ELF-1 (cell line): ENCODE measurements around the gene PLXDC1.
"Not testable (repeated sequence)": the region's sequence is repeated elsewhere in the genome, so short reads cannot be mapped to it uniquely, and the experiment has no call there.

Source experiments
- DNase-seq: peaks from one replicate; pipeline ENCODE4 v3.0.0-alpha.2; 2016; ENCODE audit warnings: low read depth, low spot score

The PLXDC1 gene

DNA sequence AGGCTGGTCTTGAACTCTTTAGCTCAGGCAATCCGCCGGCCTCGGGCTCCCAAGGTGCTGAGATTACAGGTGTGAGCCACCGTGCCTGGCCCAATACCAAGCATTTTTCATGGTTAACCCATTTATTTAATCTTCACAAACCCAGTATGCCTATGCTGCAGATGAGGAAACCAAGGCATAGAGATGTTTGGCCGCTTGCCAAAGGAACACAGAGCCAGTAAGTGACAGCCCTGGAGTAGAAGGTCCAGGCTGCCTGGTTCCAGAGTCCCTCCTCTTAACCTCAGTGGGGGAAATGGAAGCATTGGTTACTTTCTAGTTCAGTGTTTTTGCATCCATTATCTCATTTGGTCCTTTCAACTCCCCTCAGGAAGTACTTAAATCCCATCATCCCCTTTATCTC, 29.9 kb upstream of the PLXDC1 start:
- no peak for DNase-seq

DNA sequence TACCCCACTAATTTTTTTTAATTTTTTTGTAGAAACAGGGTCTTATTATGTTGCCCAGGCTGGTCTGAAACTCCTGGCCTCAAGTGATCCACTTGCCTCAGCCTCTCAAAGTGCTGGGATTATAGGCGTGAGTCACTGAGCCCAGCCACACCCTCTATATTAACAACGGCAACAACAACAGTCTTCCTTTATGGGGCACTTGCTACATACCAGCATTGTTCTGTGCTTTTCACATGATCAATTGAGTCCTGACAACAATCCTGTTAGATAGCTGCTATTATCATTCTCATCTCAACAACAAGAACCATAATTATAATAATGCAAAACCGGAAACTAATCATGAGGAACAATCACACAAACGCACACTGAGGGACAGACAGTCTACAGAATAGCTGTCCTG, 27.1 kb upstream of the PLXDC1 start:
- no peak for DNase-seq

DNA sequence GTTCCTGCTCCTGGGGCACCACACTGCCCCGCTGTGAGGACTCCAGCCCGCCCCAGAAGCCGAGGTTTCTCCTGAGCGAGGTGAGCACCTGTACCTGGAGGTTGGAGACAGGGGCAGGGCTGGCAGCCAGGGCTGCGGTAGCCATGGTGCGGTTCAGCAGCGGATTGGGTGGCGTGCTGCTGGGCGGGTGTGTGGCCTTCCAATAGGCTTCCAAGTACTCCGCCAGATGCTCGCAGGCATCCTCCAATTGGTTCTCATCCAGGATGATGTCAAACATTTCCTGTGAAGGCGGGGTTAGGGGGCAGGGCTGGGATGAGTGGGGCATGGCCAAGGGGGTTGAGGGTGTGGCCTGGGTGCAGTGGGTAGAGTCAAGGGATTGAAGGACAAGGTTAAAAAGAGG, 25.8 kb upstream of the PLXDC1 start:
- peak; percentile 85 for DNase-seq

DNA sequence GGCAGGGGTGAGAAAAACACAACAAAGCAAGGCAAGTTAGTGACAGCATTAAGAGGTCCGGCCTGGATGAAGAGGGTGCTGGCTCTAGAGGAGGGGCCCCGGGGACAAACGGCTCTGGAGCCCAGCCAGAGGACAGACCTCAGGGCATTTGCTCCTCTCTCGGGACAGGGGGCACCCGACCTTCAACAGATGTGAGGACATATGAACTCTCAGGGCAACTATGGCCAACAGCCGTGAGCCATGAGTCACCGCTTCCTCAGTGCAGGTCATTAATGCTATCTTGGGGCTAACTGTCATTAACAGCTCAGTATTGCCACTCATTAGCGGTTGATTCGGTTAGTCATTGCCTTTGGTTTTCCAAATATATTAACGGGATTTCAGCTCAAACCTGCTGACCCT, 24.3 kb upstream of the PLXDC1 start:
- DNase-seq = no peak

DNA sequence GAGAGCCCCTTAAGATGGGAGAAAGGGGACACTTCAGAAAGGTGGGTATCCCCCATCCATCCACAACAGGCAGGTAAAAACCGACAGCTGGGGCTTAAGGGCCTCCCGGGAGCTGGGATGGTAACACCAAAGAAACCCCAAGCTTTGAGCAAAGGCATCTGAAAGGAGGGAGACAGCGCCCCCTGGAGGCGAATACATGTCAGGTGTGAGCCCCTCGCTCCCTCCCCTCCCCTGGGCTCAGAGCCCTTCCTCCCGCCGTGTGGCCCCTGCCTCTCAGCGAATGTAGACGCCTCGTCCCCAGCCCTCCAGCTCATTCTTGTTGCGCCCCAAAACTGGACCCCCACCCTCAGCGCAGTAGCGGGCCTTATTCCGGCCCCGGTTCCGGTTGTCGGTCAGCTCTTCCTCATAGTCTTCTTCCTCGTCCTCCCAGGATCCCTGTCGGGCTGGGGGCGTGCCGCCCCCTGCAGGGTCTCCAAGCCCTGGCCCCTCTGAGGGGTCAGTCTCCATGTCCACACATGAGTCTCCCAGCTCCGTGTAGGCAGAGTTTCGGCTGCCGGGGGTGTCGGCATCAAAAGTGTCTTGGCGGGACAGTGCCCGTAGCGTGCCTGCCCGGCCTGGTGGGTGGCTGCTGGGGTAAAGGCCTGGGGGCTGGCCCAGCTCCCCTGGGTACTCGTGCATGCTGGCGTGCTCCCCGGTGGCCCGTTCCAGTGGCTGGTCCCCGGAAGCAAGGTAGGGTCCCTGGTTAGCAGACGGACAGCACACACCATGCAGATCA, 23.7 kb upstream of the PLXDC1 start:
- peak; percentile 86 for DNase-seq

DNA sequence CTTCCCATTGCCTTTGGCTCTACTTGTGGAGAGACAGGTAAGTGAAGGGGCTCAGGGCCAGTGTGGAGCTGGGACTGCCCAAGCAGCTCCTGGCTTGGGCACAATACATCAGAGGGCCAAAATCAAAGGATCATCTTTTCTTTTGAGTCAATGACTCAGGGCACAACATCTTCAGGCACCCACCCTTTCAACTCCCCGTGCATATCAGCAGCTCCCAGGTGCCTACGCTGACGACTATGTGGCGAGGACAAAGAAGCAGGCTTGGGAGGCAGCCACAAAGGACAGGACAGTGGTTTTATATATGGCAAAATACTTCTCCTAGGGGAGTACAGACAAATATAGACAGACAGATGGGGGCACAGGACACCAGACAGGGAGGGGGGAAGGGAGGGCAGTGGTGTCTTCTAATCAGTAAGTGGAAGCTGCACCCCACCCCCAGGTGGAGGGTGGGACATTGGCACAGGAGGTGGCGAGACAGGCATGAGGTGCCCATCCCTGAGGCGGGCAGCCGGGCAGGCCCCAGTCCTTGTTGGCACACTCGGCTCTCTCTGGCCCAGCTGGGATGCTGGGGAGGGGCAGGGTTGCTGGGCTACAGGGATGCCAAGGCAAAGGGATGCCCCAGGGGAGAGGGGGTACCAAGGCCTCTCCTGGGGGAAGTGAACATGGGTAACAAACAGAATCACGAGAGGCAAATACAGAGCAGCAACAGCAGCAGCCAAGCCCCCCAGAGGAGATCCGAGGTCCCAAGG, 22.3 kb upstream of the PLXDC1 start:
- DNase-seq = no peak

DNA sequence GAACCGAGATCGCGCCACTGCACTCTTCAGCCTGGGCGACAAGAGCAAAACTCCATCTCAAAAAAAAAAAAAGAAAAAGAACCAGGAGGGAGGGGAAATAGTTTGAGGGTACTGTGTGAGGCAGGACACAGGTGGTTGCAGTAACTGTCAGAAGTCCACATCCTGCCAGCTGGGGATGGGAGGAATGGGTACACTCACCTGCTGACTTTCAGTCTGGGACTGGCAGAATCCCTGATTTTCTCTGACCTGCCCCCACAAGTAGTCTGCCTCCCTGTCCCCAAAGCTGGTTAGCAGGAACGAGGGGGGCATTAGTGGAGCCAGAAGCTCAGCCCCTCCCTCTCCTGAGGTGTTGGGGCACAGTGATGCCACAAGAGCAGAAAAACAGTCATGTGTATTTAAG, 21.6 kb upstream of the PLXDC1 start:
- DNase-seq = no peak

DNA sequence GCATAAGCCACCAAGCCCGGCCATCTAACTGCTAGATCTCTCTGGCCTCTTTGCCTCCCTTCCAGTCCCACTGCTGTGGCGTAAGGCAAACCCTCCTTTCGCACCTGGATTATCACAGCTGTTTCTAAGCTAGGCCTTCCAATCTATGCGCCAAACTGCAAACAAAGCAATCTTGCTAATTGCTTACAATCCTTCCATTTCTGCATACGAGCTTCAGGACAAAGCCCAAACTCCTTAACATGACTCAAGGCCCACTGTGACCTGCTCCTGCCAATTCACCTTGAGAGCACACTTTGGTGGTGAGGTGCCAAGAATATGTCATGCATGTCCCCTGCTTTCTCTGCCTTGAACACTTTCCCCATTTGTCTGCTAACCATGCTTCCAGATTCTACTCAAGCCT, 20.5 kb upstream of the PLXDC1 start:
- no peak for DNase-seq

DNA sequence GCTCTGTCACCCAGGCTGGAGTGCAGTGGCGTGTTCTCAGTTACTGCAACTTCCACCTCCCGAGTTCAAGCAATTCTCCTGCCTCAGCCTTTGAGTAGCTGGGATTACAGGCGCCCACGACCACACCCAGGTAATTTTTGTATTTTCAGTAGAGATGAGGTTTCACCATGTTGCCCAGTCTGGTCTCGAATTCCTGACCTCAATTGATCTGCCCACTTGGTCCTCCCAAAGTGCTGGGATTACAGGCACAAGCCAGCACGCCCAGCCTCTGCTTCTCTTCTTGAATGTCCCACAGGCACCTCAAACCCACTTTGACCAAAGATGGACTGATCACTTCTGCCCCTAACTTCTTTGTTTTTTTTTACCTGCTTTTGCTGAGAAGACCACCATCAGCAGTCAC, 19.1 kb upstream of the PLXDC1 start:
- DNase-seq = no peak

DNA sequence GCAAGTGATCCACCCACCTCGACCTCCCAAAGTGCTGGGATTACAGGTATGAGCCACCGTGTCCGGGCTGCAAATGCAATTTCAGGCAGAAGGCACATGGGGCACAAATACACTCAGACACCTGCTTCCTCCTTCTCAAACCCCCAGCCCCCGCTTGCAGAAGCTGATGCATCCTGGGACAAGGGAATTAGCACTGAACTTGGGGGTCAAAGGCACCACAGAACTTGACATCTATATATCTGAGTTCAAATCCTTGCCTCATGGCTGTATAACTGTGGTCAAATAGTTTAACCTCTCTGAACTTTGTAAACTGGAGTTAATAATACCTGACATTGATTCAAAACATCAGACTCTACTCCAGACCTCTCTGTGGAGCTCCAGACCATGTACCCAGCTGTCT, 18.7 kb upstream of the PLXDC1 start:
- DNase-seq = no peak

DNA sequence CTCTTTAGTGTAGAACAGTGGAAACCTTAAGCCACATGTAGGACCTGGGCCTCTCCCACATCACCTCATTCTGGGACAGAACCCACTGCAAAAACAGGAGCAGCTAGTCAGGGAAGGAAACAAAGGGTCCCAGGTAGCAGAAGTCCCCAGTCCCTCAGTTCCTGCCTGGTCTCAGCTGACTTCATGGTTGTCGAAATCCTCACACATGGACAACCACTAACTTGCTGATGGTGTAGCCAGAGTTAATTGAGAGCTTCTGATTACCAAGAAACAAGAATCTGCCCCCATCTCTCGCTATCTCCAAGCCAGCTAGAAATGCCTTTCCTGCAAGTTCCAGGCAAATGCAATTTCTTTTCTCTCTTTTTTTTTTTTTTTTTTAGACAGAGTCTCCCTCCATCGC, 18.1 kb upstream of the PLXDC1 start:
- DNase-seq = no peak

DNA sequence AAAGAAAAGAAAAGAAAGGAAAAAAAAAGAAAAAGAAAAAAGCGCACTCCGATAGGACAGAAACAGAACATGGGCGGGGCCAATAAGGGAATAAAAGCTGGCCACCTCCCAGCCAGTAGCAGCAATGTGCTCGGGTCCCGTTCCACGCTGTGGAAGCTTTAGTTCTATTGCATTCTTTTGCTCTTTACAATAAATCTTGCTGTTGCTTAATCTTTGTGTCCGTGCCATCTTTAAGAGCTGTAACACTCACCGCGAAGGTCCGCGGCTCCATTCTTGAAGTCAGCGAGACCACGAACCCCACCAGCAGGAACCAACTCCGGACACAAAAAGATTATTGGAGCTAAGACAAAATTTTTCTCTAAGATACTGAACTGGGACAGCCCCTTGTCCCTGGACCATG, 17.7 kb upstream of the PLXDC1 start:
- DNase-seq = no peak

DNA sequence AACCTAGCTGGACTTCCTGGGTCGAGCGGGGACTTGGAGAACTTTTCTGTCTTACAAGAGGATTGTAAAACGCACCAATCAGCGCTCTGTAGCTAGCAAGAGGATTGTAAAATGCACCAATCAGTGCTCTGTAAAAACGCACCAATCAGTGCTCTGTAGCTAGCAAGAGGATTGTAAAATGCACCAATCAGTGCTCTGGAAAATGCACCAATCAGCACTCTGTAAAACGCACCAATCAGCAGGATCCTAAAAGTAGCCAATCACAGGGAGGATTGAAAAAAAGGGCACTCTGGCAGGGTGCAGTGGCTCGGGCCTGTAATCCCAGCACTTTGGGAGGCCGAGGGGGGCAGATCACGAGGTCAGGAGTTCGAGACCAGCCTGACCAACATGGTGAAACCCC, 17.1 kb upstream of the PLXDC1 start:
- not testable (repeated sequence) for DNase-seq

DNA sequence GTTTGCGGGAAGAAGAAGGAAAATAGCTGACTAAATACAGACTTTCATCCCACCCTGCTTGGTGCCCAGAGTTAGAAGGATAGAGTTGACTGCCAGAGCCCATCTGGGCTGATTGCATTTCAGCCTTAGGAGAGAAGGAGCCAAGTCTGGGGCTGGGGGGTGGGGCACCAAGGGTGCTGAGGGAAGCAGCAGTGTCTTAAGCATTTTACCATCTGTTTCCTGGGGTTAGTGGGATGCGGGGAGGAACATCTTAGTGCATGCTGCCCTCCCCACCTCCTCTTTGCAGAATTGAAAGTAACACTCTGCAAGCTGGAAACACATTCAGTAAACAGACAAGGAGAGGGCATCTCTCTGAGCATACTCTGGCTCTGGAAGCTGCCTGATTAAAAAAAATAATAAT, 16.0 kb upstream of the PLXDC1 start:
- DNase-seq = no peak

DNA sequence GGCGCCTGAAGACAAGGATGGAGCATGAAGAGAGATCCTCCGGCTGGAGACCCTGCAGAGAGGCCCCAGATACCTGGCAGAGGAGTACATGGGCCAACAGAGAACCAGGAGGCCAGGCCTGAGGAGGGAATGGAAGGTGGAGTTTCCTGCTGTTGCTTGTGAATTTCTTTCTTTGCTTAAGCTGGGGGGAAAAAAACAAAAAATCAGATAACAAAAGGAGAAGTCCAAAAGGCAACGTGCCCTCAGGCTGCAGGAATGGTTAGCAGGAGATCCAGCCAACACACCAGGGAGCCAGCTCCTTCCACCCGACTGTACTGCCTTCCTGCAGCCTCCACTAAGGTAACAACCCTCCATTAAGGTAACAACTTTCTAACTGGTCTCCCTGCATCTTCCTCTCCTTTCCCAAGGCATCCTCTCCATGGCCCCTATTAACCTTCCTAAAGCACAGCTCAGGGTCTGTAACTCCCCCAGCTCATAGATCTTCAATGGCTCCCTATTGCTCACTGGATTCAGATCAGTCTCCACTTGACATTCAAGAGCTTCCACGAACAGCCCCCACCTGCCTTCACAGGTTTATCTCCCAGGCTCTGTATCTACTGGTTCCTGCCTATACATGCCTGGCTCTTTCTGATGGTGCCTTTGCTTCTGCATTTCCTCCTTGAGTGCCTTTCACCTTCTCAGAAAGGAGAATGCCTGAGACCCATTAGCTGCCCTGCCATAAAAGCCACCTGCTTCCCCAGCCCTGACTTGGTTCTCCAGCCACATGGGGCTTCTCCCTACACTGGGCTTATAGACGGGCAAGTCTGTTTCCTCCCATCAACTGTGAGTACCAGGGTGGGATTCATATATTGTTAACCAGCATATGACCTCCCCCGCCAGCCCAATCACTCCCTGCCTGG, 15.2 kb upstream of the PLXDC1 start:
- peak; percentile 72 for DNase-seq

DNA sequence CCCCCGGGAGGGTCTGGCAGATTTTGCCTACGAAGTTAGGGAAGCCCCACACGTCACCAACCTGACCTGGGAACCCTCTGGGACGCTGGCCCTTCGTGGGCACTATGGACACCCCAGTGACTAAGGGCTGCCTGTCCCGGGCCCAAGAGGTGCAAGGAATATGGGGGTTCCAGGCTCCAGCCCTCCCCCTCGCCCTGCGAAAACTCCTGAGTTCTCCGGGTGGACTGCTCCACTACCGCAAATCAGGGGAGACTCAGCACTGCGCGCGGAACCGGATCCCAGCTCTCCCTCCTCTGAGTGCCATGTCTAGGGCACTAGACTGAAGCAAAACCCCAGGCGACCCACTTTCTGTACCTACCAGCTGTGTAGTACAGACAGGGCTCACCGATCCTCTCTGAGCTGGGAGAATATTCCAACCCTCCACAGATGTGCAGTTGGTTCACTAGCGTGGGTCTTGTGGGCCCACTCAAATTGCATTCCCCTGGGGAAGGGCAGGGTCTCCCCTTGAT, 14.5 kb upstream of the PLXDC1 start, which contains the start of gene ARL5C:
TSS of gene ARL5C (minus strand) at position 321 of the 509 bp plus-strand sequence. CDS start 401 bp downstream, outside the sequence.
- no peak for DNase-seq

DNA sequence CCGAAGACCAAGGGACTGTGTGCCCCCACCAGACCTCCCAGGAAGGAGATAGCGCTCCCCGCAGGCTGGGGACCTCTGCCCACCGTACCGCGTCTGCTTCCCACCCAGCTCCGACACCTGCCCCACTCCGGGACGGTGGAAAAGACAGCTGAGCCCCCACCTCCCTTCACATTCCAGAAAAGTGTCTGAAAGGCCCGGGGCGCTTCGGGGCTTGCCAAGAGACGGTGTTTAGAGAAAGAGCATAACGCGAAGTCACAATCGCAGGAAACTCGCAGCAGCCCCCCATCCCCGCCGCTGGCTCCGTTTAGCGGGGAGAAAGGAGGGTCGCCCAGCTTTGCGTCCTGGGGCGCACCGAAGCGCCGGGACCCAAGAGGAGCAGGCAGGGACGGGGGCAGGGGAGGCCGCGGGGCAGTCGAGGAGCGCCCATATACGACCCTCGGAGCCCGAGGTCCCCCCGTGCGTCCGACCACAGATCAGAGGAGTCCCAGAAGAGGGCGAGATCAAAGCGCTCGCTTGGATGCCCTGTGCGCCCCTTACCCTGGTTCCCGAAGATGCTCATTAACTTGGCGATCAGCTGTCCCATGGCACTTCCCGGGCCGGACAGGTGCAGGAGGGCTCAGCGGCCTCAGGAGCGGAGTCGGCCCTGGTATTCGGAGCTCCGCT, 13.9 kb upstream of the PLXDC1 start:
- no peak for DNase-seq

DNA sequence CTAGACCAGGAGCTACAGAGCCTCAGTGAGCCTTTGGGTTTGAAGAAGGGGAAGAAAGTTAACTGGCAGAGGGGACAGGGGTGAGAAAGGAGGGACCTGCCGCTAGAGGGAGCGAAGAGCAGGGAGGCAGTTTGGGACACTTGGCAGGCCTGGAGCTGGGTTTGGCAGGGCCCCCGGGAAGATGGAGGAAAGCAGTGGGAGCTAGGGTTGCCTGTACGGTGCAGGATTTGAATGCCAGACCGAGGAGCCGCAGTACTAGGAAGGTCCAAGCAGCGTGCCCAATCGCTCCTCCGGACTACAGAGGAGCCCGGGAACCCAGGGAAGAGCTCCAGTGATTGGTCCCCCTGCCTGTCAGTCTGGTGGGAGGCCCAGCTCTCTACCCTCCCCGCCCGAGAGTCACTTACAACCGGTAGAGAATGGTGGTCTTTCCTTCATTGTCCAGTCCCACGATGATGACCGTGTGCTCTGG, 13.3 kb upstream of the PLXDC1 start:
- peak; percentile 98 for DNase-seq

DNA sequence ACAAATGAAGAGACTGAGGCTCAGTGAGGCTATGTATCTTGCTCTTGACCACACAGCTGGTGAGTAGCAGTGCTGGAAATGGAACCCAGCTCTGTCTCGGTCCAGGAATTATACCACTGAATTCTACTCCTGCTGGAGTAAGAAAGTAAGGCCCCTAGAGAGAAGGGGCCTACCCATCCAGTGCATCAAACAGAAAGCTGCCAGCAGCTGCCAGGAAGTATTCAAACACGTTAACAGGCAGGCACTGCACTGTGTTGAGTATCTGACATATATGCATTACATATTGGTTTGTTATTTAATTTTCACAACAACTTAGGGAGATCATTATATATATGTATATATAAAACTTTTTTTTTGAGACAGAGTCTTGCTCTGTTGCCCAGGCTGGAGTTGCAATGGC, 10.5 kb upstream of the PLXDC1 start:
- DNase-seq = no peak

DNA sequence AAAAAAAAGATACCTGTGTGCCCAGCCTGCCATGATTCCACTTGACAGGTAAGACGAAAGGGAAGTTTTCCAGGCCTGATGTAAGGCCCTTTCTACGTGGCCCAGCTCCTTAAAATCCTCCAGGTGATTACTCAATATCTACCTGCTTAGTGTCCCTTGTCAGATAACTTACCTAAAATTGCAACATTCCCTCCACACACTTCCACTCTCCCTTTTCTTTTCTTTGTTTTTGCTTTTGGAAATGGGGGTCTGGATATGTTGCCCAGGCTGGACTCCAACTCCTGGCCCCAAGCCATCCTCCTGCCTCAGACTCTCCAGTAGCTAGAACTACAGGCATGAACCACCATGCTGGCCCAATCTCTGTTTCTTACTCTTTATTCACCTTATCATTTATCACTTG, 7.2 kb upstream of the PLXDC1 start:
- no peak for DNase-seq

DNA sequence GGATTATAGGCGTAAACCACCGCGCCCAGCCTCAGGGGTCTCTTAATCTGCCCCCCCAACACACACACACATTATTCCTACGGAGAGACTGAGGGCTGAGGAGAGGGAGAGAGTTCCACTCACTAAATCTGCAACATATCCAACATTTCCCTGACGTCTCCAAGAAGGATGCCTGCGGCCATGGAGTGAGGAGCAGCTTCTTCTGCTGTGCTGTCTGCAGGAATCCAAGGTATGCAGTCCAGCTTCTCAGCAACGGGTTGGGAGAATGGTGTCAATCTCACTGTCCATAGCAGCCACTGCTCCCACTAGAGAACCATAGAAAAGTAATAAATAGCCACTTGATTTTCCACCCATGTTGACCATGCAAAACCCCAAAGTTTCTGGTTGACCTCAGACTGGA, 5.1 kb upstream of the PLXDC1 start:
- DNase-seq = peak; percentile 69
